GM19238 (cell line): ENCODE measurements around the gene TET2.

Experiments
- DNase-seq: peaks from one replicate; pipeline ENCODE4 v3.0.0; 2011; ENCODE audit warnings: low spot score; ENCODE audit not compliant: insufficient read length

The TET2 gene

GRCh38 chr4:105140684-105141490, 5.8 kb upstream of the TET2 start:
- no peak for DNase-seq

GRCh38 chr4:105145156-105145902, 1.3 kb upstream of the TET2 start:
- no peak for DNase-seq

- DNase-seq: no peak
Measured at GRCh38 chr4:105145903-105146275, 787 bp upstream of the TET2 start.

- no peak for DNase-seq
Measured at GRCh38 chr4:105147016-105147552, 408 bp downstream of the TET2 start.

GRCh38 chr4:105147553-105148161, 981 bp downstream of the TET2 start:
- no peak for DNase-seq

GRCh38 chr4:105148356-105148755, 1.7 kb downstream of the TET2 start:
- no peak for DNase-seq

- no peak for DNase-seq
Measured at GRCh38 chr4:105148776-105149175, 2.1 kb downstream of the TET2 start.

- no peak for DNase-seq
Measured at GRCh38 chr4:105149771-105150170, 3.1 kb downstream of the TET2 start.

GRCh38 chr4:105150503-105150902, 3.8 kb downstream of the TET2 start:
- no peak for DNase-seq

GRCh38 chr4:105153749-105154148, 7.1 kb downstream of the TET2 start:
- no peak for DNase-seq

- DNase-seq: no peak
Measured at GRCh38 chr4:105154576-105154975, 7.9 kb downstream of the TET2 start.

- no peak for DNase-seq
Measured at GRCh38 chr4:105155426-105155825, 8.8 kb downstream of the TET2 start.

GRCh38 chr4:105158837-105159236, 12.2 kb downstream of the TET2 start:
- no peak for DNase-seq

GRCh38 chr4:105162123-105162796, 15.6 kb downstream of the TET2 start:
- no peak for DNase-seq

GRCh38 chr4:105164548-105164947, 17.9 kb downstream of the TET2 start:
- DNase-seq: no peak

GRCh38 chr4:105166066-105166465, 19.4 kb downstream of the TET2 start:
- DNase-seq: no peak

- no peak for DNase-seq
Measured at GRCh38 chr4:105170711-105171110, 24.0 kb downstream of the TET2 start.

GRCh38 chr4:105171912-105172311, 25.2 kb downstream of the TET2 start:
- DNase-seq: no peak

- no peak for DNase-seq
Measured at GRCh38 chr4:105174098-105174497, 27.4 kb downstream of the TET2 start.

- no peak for DNase-seq
Measured at GRCh38 chr4:105179539-105180401, 33.1 kb downstream of the TET2 start.

- DNase-seq: no peak
Measured at GRCh38 chr4:105181259-105181658, 34.6 kb downstream of the TET2 start.
